Lung (tissue), 12 donors: Measurements from ENCODE around the gene LDB2. TPM values are rescaled to one million over a fixed set of nuclear protein-coding genes. Genes with fewer than 3 reads are reported as not detected.
A peak's percentile ranks its signal among the peaks of the same experiment; 100 is the strongest.

ENCODE experiments used
- ATAC-seq: fragments of 200-7000 bp; cut with Tn5 transposase; one replicate; pipeline ENCODE4 v1.9.1; 2020; ENCODE audit warnings: moderate number of reproducible peaks; ENCODE audit not compliant: insufficient read depth, low FRiP score
- DNase-seq, 3 donors: peaks; one replicate each; pipeline ENCODE4 v3.0.0-alpha.2; 2013 to 2017
- H3K27ac ChIP-seq, 2 donors: one replicate each; pipeline ENCODE4 v1.5.1; 2013; ENCODE audit warnings: mild to moderate bottlenecking in 2 of 2, moderate library complexity in 2 of 2, control low read depth in 1 of 2, inconsistent platforms in 1 of 2, low read depth in 1 of 2, low read length in 1 of 2
- H3K27me3 ChIP-seq, 3 donors: one replicate each; pipeline ENCODE4 v1.5.1; 2013; ENCODE audit warnings: low read length in 2 of 3; ENCODE audit not compliant: control insufficient read depth in 3 of 3, insufficient read depth in 3 of 3
- H3K36me3 ChIP-seq, 4 donors: one replicate each; pipeline ENCODE4 v1.5.1; 2013; ENCODE audit warnings: low read length in 4 of 4, mild to moderate bottlenecking in 1 of 4, moderate library complexity in 1 of 4; ENCODE audit not compliant: control insufficient read depth in 4 of 4, insufficient read depth in 4 of 4
- H3K4me1 ChIP-seq, 5 donors: one replicate each; pipeline ENCODE4 v1.5.1; 2013; ENCODE audit warnings: low read length in 5 of 5, mild to moderate bottlenecking in 2 of 5, moderate library complexity in 1 of 5; ENCODE audit not compliant: control insufficient read depth in 5 of 5, insufficient read depth in 5 of 5
- H3K4me3 ChIP-seq: one replicate; pipeline ENCODE4 v1.5.1; 2013; ENCODE audit warnings: mild to moderate bottlenecking, control low read depth, moderate library complexity
- H3K9ac ChIP-seq, 2 donors: one replicate each; pipeline ENCODE4 v1.5.1; 2013; ENCODE audit warnings: low read length in 2 of 2, control low read depth in 1 of 2; ENCODE audit not compliant: insufficient read depth in 1 of 2
- H3K9me3 ChIP-seq, 4 donors: one replicate each; pipeline ENCODE4 v1.5.1; 2013; ENCODE audit warnings: low read length in 3 of 4, mild to moderate bottlenecking in 1 of 4, moderate library complexity in 1 of 4; ENCODE audit not compliant: control insufficient read depth in 4 of 4, insufficient read depth in 3 of 4
- CTCF ChIP-seq: IDR thresholded peaks from 2 replicates; pipeline ENCODE4 v1.5.1; 2012; ENCODE audit warnings: mild to moderate bottlenecking; ENCODE audit errors: control extremely low read depth, extremely low read depth
- WGBS, 2 donors: extraction: QIAGEN DNeasy Blood & Tissue Kit; methylation state at CpG; one replicate each; pipeline ENCODE4 v1.1.7; 2013; 5-methylcytosine and 5-hydroxymethylcytosine counted together
- polyA plus RNA-seq, 2 donors: library from polyadenylated mRNA; stranded (reverse); fragments of 200-250 nt; gene quantifications; one replicate each; pipeline ENCODE4 v1.2.1, GENCODE V29; 2013
- total RNA-seq, 2 donors: library from RNA; depleted of rRNA in 1 of 2; stranded (reverse); fragments of >200 nt in 1 of 2; gene quantifications; one replicate each; pipeline ENCODE4 v1.2.1, GENCODE V29; 2014 to 2021
- donor health status: control.
- donor health status: control.
- donor health status: Bipolar disorder and iron deficiency.
- donor health status: healthy.
- donor health status: DM: yes; HTN: yes; CAD: no.

LDB2 gene
- total and polyA plus RNA-seq, 4 donors, result 18.1 to 147 (median 46.1) TPM

GRCh38 chr4:16867827-16868226 lies 30.6 kb downstream of the LDB2 start:
- peaks cover 0 to 1% (median 0%) of the 10 kb centered on the region in 4 donors for H3K36me3 ChIP-seq
- 60 to 63% methylated on average over 2 of the region's 2 CpGs for WGBS, 2 donors
- peaks cover 0 to 6% (median 0%) of the 10 kb centered on the region in 4 donors for H3K9me3 ChIP-seq
- no peak overlapping the region for H3K27ac ChIP-seq
- no peak for DNase-seq
- H3K27me3 ChIP-seq, result no peaks in the 10 kb centered on the region
- H3K4me1 ChIP-seq, result peaks cover 0 to 6% (median 2%) of the 10 kb centered on the region in 5 donors
- H3K4me3 ChIP-seq, result no peak overlapping the region
- TF ChIP-seq CTCF, result no peak
- ATAC-seq, result no peak
- H3K9ac ChIP-seq, result no peak overlapping the region

GRCh38 chr4:16866974-16867373 lies 31.5 kb downstream of the LDB2 start:
- ATAC-seq, result no peak
- WGBS, 2 donors, result 95 to 96% methylated on average over 3 of the region's 3 CpGs
- peak overlapping the region; percentile 2 to 83 for H3K27ac ChIP-seq

GRCh38 chr4:16865897-16866283 lies 32.6 kb downstream of the LDB2 start:
- Histone ChIP-seq H3K9ac (no peak overlapping the region), H3K27ac (peak overlapping the region; percentile 0 to 72), H3K9me3 (peaks cover 0 to 9% (median 0%) of the 10 kb centered on the region in 4 donors), H3K27me3 (no peaks in the 10 kb centered on the region), H3K4me1 (peaks cover 0 to 11% (median 0%) of the 10 kb centered on the region in 5 donors), H3K36me3 (peaks cover 0 to 1% (median 0%) of the 10 kb centered on the region in 4 donors), H3K4me3 (no peak overlapping the region)
- ATAC-seq, result no peak
- no peak for TF ChIP-seq CTCF
- no peak for DNase-seq
- 43 to 68% methylated on average over 4 of the region's 4 CpGs for WGBS, 2 donors

More at GRCh38 chr4:16866974-16867373, 31.5 kb downstream of the LDB2 start:
- no peaks in the 10 kb centered on the region for H3K27me3 ChIP-seq
- H3K36me3 ChIP-seq, result peaks cover 0 to 1% (median 0%) of the 10 kb centered on the region in 4 donors
- H3K9ac ChIP-seq, result no peak overlapping the region
- H3K4me3 ChIP-seq, result no peak overlapping the region
- H3K9me3 ChIP-seq, result peaks cover 0 to 6% (median 0%) of the 10 kb centered on the region in 4 donors
- H3K4me1 ChIP-seq, result peaks cover 0 to 6% (median 0%) of the 10 kb centered on the region in 5 donors
- no peak for DNase-seq
- no peak for TF ChIP-seq CTCF
